Measurements from ENCODE around the gene TRIM45.

DNA sequence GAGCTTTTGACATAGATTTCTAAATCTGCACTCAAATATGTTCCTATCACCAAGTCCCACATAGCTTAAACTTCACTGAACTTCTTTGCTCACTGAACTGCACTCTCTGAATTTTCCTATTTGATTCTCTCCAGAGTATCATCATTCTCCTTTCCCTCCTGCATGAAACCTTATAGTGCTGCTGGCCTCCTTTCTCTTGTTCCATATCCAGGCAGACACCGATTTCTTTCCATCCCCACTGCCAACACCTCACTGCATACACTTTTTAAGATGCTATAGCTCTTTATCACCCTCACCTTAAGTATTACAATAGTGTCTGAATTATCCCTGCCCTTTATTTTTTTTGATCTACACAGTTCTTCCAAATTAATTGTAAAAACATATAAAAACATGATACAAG lies 3.1 kb upstream of the TRIM45 start:
- TF ChIP-seq, protein P1, sequence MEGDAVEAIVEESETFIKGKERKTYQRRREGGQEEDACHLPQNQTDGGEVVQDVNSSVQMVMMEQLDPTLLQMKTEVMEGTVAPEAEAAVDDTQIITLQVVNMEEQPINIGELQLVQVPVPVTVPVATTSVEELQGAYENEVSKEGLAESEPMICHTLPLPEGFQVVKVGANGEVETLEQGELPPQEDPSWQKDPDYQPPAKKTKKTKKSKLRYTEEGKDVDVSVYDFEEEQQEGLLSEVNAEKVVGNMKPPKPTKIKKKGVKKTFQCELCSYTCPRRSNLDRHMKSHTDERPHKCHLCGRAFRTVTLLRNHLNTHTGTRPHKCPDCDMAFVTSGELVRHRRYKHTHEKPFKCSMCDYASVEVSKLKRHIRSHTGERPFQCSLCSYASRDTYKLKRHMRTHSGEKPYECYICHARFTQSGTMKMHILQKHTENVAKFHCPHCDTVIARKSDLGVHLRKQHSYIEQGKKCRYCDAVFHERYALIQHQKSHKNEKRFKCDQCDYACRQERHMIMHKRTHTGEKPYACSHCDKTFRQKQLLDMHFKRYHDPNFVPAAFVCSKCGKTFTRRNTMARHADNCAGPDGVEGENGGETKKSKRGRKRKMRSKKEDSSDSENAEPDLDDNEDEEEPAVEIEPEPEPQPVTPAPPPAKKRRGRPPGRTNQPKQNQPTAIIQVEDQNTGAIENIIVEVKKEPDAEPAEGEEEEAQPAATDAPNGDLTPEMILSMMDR (IDR thresholded peaks at IDR 0.05): no peak
- TF ChIP-seq POLR2AphosphoS5 (IDR thresholded peaks at IDR 0.05; ENCODE audit: insufficient read depth in 1 of 2, low read depth in 1 of 2): no peak
- TF ChIP-seq POLR2A (IDR thresholded peaks at IDR 0.05): no peak
